SK-N-SH (cell line): Measurements from ENCODE around the gene OSBP2. TPM values are rescaled to one million over a fixed set of nuclear protein-coding genes. Genes with fewer than 3 reads are reported as not detected.

Experiments
- CTCF ChIA-PET: fragments of 300-600, 350-600 bp; formaldehyde crosslinking; extraction: SDS; loops from one replicate; lab custom pipeline; 2021; lab: Yijun Ruan, JAX
- POLR2A ChIA-PET: fragments of 350-600 bp; sonication (Branson Sonifier 250); formaldehyde crosslinking; extraction: SDS; loops from one replicate; lab custom pipeline; 2020; ENCODE audit warnings: antibody characterized with exemption, inconsistent platforms; lab: Yijun Ruan, JAX
- DNase-seq: peaks from one replicate; pipeline ENCODE4 v3.0.0; 2012
- H2AFZ ChIP-seq: fragments of 200-600 bp; sonication (generic); 2 replicates; pipeline ENCODE4 v1.8.1; 2016; ENCODE audit warnings: antibody characterized with exemption, mild to moderate bottlenecking, low read depth
- H3F3A ChIP-seq: fragments of 200-600 bp; sonication (generic); replicated peaks from 2 replicates; pipeline ENCODE3; 2016; ENCODE audit warnings: antibody characterized with exemption, mild to moderate bottlenecking; ENCODE audit not compliant: insufficient read depth
- H3K27ac ChIP-seq, 2 experiments: fragments of 200-500 bp in 1 of 2; fragments of 200-600 bp in 1 of 2; sonication (Bioruptor generic) in 1 of 2; sonication (generic), shearing (Covaris generic) in 1 of 2; 2 replicates each; pipeline versions ENCODE4 v1.5.1 to v1.6.1; 2014 to 2016; ENCODE audit warnings: low read depth in 2 of 2, inconsistent platforms in 1 of 2, low read length in 1 of 2, mild to moderate bottlenecking in 1 of 2, mixed read lengths in 1 of 2
- H3K27me3 ChIP-seq: fragments of 200-600 bp; sonication (generic), shearing (Covaris generic); 2 replicates; pipeline ENCODE4 v1.6.1; 2016; ENCODE audit warnings: mixed run types; ENCODE audit not compliant: insufficient read depth
- H3K36me3 ChIP-seq, 2 experiments: fragments of 200-500 bp in 1 of 2; fragments of 200-600 bp in 1 of 2; sonication (Bioruptor generic) in 1 of 2; sonication (generic) in 1 of 2; replicated peaks in 1 of 2; 2 replicates each; pipeline versions ENCODE3 to v1.5.1; 2014 to 2016; ENCODE audit warnings: low read length in 1 of 2, mild to moderate bottlenecking in 1 of 2; ENCODE audit not compliant: insufficient read depth in 2 of 2, control insufficient read depth in 1 of 2
- H3K4me1 ChIP-seq, 2 experiments: fragments of 200-500 bp in 1 of 2; fragments of 200-600 bp in 1 of 2; sonication (Bioruptor generic) in 1 of 2; sonication (generic), shearing (Covaris generic) in 1 of 2; 2 replicates each; pipeline versions ENCODE4 v1.5.1 to v1.6.1; 2014 to 2016; ENCODE audit warnings: low read depth in 1 of 2, low read length in 1 of 2, mixed run types in 1 of 2; ENCODE audit not compliant: insufficient read depth in 2 of 2, control insufficient read depth in 1 of 2
- H3K4me2 ChIP-seq: fragments of 200-600 bp; sonication (generic), shearing (Covaris generic); 2 replicates; pipeline ENCODE4 v1.6.1; 2017; ENCODE audit warnings: mixed run types
- H3K4me3 ChIP-seq, 2 experiments: fragments of 200-500 bp in 1 of 2; fragments of 200-600 bp in 1 of 2; sonication (Bioruptor generic) in 1 of 2; sonication (generic), shearing (Covaris generic) in 1 of 2; 2 replicates each; pipeline versions ENCODE4 v1.5.1 to v1.8.1; 2014 to 2016; ENCODE audit warnings: low read depth in 2 of 2, inconsistent platforms in 1 of 2, low read length in 1 of 2, mild to moderate bottlenecking in 1 of 2, mixed read lengths in 1 of 2, moderate library complexity in 1 of 2
- H3K79me2 ChIP-seq: fragments of 200-600 bp; sonication (generic); 2 replicates; pipeline ENCODE4 v1.8.1; 2017; ENCODE audit warnings: mild to moderate bottlenecking; ENCODE audit not compliant: insufficient read depth
- H3K9ac ChIP-seq: fragments of 200-600 bp; sonication (generic); 2 replicates; pipeline ENCODE4 v1.6.1; 2017; ENCODE audit warnings: mixed run types
- H3K9me2 ChIP-seq: fragments of 200-600 bp; sonication (generic); 2 replicates; pipeline ENCODE4 v1.6.1; 2017; ENCODE audit warnings: mixed run types
- H3K9me3 ChIP-seq: fragments of 200-600 bp; sonication (generic); 2 replicates; pipeline ENCODE4 v1.6.1; 2017; ENCODE audit warnings: mixed run types, mild to moderate bottlenecking, moderate library complexity
- H4K20me1 ChIP-seq: fragments of 200-600 bp; sonication (generic); 2 replicates; pipeline ENCODE4 v1.6.1; 2017; ENCODE audit warnings: mild to moderate bottlenecking, mixed run types; ENCODE audit not compliant: insufficient read depth
- CHD2 ChIP-seq: fragments of 150-350 bp; IDR thresholded peaks from 2 replicates; pipeline ENCODE4 v1.6.1; 2018; ENCODE audit warnings: low read length; ENCODE audit not compliant: partially characterized antibody
- CTCF ChIP-seq: fragments of 200-600 bp; sonication (generic); IDR thresholded peaks from 2 replicates; pipeline ENCODE4 v1.6.1; 2017; ENCODE audit warnings: antibody characterized with exemption, mild to moderate bottlenecking, moderate library complexity
- JUND ChIP-seq: IDR thresholded peaks from 2 replicates; pipeline ENCODE4 v1.4.0; 2012
- PBX3 ChIP-seq: IDR thresholded peaks from 2 replicates; pipeline ENCODE4; 2012
- POLR2AphosphoS5 ChIP-seq: IDR thresholded peaks from 2 replicates; pipeline ENCODE4 v1.6.1; 2012; ENCODE audit warnings: low read depth, low read length
- REST ChIP-seq: IDR thresholded peaks from 2 replicates; pipeline ENCODE4 v1.6.1; 2012; ENCODE audit warnings: mild to moderate bottlenecking, low read depth, low read length, moderate library complexity
- RXRA ChIP-seq: IDR thresholded peaks from 2 replicates; pipeline ENCODE4 v1.4.0; 2012; ENCODE audit warnings: low read depth, mild to moderate bottlenecking, borderline replicate concordance
- TCF12 ChIP-seq: IDR thresholded peaks from 2 replicates; pipeline ENCODE4 v1.4.0; 2012
- TEAD4 ChIP-seq: IDR thresholded peaks from 2 replicates; pipeline ENCODE4 v1.4.0; 2012; ENCODE audit warnings: mild to moderate bottlenecking, borderline replicate concordance; ENCODE audit not compliant: insufficient read depth
- USF2 ChIP-seq: fragments of 150-350 bp; IDR thresholded peaks from 2 replicates; pipeline ENCODE4 v1.6.1; 2017; ENCODE audit warnings: antibody characterized with exemption, low read length, low read depth, borderline replicate concordance
- WGBS: methylation state at CpG from one replicate; pipeline ENCODE4 v1.1.6; 2017; ENCODE audit warnings: low lambda C conversion rate; 5-methylcytosine and 5-hydroxymethylcytosine counted together
- polyA plus RNA-seq, 3 experiments: library from polyadenylated mRNA; depleted of rRNA; stranded (reverse); fragments of >200 nt; gene quantifications; 2 replicates each; pipeline ENCODE4 v1.2.3, GENCODE V29; 2012

The OSBP2 gene
- polyA plus RNA-seq, 1 of the 3 experiments (the other 2 are of a cell fraction): 3.1 TPM

- Histone ChIP-seq H4K20me1 (no peaks in the 10 kb centered on the region), H3K79me2 (no peaks in the 10 kb centered on the region), H3K36me3 (no peaks in the 10 kb centered on the region), H3K9ac (no peak overlapping the region), H3K4me2 (no peak overlapping the region), H3F3A (no peaks in the 10 kb centered on the region), H3K9me3 (no peaks in the 10 kb centered on the region), H3K27me3 (no peaks in the 10 kb centered on the region), H3K4me1 (no peaks in the 10 kb centered on the region; a peak in 2 of 4 replicates), H3K27ac (no peak overlapping the region), H2AFZ (no peak overlapping the region), H3K9me2 (no peaks in the 10 kb centered on the region), H3K4me3 (no peak overlapping the region)
- ChIA-PET CTCF (interaction anchor here (1.6 to 7.9 kb wide), 3 partner anchors 9 to 167 kb away, joined by 8 to 162 read pairs (median 52); partner anchors contain the start of gene SLC35E4), POLR2A (no interaction called here)
- WGBS: 69% methylated on average over 2 of the region's 2 CpGs
- TF ChIP-seq REST: no peak
- TF ChIP-seq PBX3: no peak
- TF ChIP-seq TEAD4: no peak
- no peak for TF ChIP-seq RXRA
- TF ChIP-seq CHD2: no peak
- TF ChIP-seq TCF12: no peak
- TF ChIP-seq USF2: no peak
- no peak for TF ChIP-seq CTCF
- no peak for TF ChIP-seq POLR2AphosphoS5
- no peak for TF ChIP-seq JUND
- DNase-seq: no peak
These were observed 59.0 kb downstream of the OSBP2 start for GRCh38 chr22:30753701-30754100.
